Measurements from ENCODE around the gene ZNRF3.

- TF ChIP-seq GABPA (IDR thresholded peaks at IDR 0.05; ENCODE audit: low read depth) (no peak), CTCF (IDR thresholded peaks at IDR 0.05) (no peak), YY1 (IDR thresholded peaks at IDR 0.05; ENCODE audit: low read depth) (no peak), EZH2phosphoT487 (IDR thresholded peaks at IDR 0.05; ENCODE audit: borderline replicate concordance, low read depth) (no peak), FOXJ3 (CRISPR knock-in tag; IDR thresholded peaks at IDR 0.05) (no peak), NFIC (IDR thresholded peaks at IDR 0.05; ENCODE audit: borderline replicate concordance) (no peak), RFX5 (IDR thresholded peaks at IDR 0.05; ENCODE audit: low read length) (no peak), MXI1 (IDR thresholded peaks at IDR 0.05; ENCODE audit: low read depth, low read length) (no peak), GATA2 (CRISPR knock-in tag; IDR thresholded peaks at IDR 0.05) (no peak)
Observed at GRCh38 chr22:28958611-28959010, 75.2 kb downstream of the ZNRF3 start.

Data from SK-N-SH (cell line).